Measurements from ENCODE around the gene SGO2. TPM values are rescaled to one million over a fixed set of nuclear protein-coding genes. Genes with fewer than 3 reads are reported as not detected.
A peak's percentile ranks its signal among the peaks of the same experiment; 100 is the strongest.

The SGO2 gene
- total and polyA plus RNA-seq, 2 of the 13 experiments (the other 11 are each of a cell fraction or from before 2014, with no cell fraction given), result 5.1 to 16.2 TPM

GRCh38 chr2:200523604-200524003 is 2.4 kb upstream of the SGO2 start (continued):
- TF ChIP-seq ZNF646 (CRISPR knock-in tag; IDR thresholded peaks at IDR 0.05) (no peak), KLF6 (CRISPR knock-in tag; IDR thresholded peaks at IDR 0.05) (no peak)

GRCh38 chr2:200525066-200525465 is 941 bp upstream of the SGO2 start:
- BruUV-seq (replicated peaks), result no TSS peak
- no peaks in the 10 kb centered on the region for H3K36me3 ChIP-seq (replicated peaks in 1 of 2; ENCODE audit: control insufficient read depth in 1 of 2, insufficient read depth in 2 of 2, low read length in 2 of 2)
- ChIA-PET POLR2A (no interaction called here), CTCF (ENCODE audit: low intra/inter-chr PET ratio, low total read pairs) (no interaction called here)
- ATAC-seq, result no peak
- peaks cover 2 to 26% of the 10 kb centered on the region in 2 experiments; a peak in 2 of 5 replicates for H3K27me3 ChIP-seq (ENCODE audit: control insufficient read depth in 1 of 2, insufficient read depth in 2 of 2, low read length in 2 of 2)
- no peaks in the 10 kb centered on the region for H3K9me3 ChIP-seq (ENCODE audit: low read length)
- 53% methylated on average over 2 of the region's 2 CpGs for WGBS (ENCODE audit: low lambda C conversion rate)
- peaks cover 34% of the 10 kb centered on the region for H3K79me2 ChIP-seq (ENCODE audit: insufficient read depth, low read length)
- no peak for DNase-seq (ENCODE audit: low spot score)
- peak; percentile 34 for FAIRE-seq
- H3K9ac ChIP-seq (ENCODE audit: insufficient read depth, low read depth, low read length), result no peak overlapping the region
- H3K4me1 ChIP-seq (ENCODE audit: insufficient read depth, low read length), result peaks cover 32% of the 10 kb centered on the region
- peak overlapping the region; percentile 96 for H2AFZ ChIP-seq (ENCODE audit: low read length)
- H3K27ac ChIP-seq (ENCODE audit: extremely low read length, insufficient read depth, low read length), result no peak overlapping the region
- peak overlapping the region in 2 of 3 experiments; percentile 73 to 92; a peak in 4 of 6 replicates for H3K4me3 ChIP-seq (replicated peaks in 1 of 3; ENCODE audit: insufficient read depth in 1 of 3, low read depth in 2 of 3, low read length in 3 of 3)
- in situ Hi-C loops (cut with HindIII; ENCODE audit: extremely low pct_ligation_motif_present, low pct_unique_long_range_greater_than_20kb), result no loop called here
- intact Hi-C loops (cut with micrococcal nuclease; ENCODE audit: unreplicated experiment), result no loop called here
- no peaks in the 10 kb centered on the region for H4K20me1 ChIP-seq (ENCODE audit: insufficient read depth, low read length)
- no peak for TF ChIP-seq SMYD3 (CRISPR knock-in tag; IDR thresholded peaks at IDR 0.05)
- peak overlapping the region; percentile 92 for H3K4me2 ChIP-seq (ENCODE audit: low read depth, low read length)

All from HepG2 (cell line).